ENCODE data around the gene ZNF280B. TPM values are rescaled to one million over a fixed set of nuclear protein-coding genes. Genes with fewer than 3 reads are reported as not detected.

The ZNF280B gene
- total RNA-seq, 1 experiment from 2014 or later: 4.6 TPM

DNA sequence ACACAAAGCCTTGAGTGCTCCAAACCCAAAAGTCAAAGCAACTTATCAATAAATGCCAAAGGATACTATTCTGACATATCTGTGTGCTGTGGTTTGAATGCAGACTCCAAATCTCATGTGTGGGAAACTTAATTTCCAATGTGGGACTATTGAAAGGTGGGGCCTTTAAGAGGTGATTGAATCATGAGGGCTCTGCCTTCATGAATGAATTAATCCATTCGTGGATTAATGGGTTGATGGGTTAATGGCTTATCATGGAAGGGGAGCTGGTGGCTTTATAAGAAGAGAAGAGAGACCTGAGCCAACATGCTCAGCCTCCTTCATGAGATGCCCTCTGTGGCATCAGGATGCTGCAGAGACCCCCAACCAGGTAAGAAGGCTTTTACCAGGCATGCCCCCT lies 28.4 kb upstream of the ZNF280B start:
- H3K9me3 Mint-ChIP-seq (ENCODE audit: low read depth, unreplicated experiment): no peaks in the 10 kb centered on the region
- DNase-seq: no peak
- H3K4me3 Mint-ChIP-seq (ENCODE audit: low read depth, unreplicated experiment): no peak overlapping the region
- H3K4me1 Mint-ChIP-seq (ENCODE audit: low read depth, unreplicated experiment): no peaks in the 10 kb centered on the region
- no TSS peak for BruUV-seq (replicated peaks)
- H3K27ac Mint-ChIP-seq (ENCODE audit: unreplicated experiment): no peak overlapping the region
- TF ChIP-seq, protein P1, sequence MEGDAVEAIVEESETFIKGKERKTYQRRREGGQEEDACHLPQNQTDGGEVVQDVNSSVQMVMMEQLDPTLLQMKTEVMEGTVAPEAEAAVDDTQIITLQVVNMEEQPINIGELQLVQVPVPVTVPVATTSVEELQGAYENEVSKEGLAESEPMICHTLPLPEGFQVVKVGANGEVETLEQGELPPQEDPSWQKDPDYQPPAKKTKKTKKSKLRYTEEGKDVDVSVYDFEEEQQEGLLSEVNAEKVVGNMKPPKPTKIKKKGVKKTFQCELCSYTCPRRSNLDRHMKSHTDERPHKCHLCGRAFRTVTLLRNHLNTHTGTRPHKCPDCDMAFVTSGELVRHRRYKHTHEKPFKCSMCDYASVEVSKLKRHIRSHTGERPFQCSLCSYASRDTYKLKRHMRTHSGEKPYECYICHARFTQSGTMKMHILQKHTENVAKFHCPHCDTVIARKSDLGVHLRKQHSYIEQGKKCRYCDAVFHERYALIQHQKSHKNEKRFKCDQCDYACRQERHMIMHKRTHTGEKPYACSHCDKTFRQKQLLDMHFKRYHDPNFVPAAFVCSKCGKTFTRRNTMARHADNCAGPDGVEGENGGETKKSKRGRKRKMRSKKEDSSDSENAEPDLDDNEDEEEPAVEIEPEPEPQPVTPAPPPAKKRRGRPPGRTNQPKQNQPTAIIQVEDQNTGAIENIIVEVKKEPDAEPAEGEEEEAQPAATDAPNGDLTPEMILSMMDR (IDR thresholded peaks at IDR 0.05; ENCODE audit: unreplicated experiment): no peak
- intact Hi-C loops (cut with micrococcal nuclease; ENCODE audit: unreplicated experiment): no loop called here
- CTCF ChIA-PET: no interaction called here
- H3K27me3 Mint-ChIP-seq (ENCODE audit: unreplicated experiment): peaks cover 47% of the 10 kb centered on the region
- H3K36me3 Mint-ChIP-seq (ENCODE audit: insufficient read depth, unreplicated experiment): no peaks in the 10 kb centered on the region

DNA sequence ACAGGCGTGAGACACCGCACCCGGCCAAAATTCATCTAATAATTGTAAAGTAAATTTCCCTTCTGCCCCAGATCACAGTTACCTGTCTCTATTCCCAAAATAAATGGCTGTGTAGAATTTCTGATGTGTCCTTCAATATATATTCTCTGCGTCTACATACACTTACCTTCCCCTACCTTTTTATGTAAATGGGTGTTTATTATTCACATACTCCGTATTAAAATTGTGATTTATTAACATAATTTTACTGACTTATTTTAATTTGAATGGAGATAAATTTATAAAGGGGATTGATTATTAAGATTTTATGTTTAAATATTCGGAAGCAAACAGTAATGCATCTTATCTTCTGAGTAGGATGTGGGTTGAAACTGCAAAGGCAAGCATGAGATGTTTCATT lies 28.0 kb upstream of the ZNF280B start:
- H3K4me3 Mint-ChIP-seq (ENCODE audit: low read depth, unreplicated experiment): no peak overlapping the region
- H3K4me1 Mint-ChIP-seq (ENCODE audit: low read depth, unreplicated experiment): no peaks in the 10 kb centered on the region
- no peaks in the 10 kb centered on the region for H3K36me3 Mint-ChIP-seq (ENCODE audit: insufficient read depth, unreplicated experiment)
- TF ChIP-seq, protein P1 (IDR thresholded peaks at IDR 0.05; ENCODE audit: unreplicated experiment): no peak
- H3K27me3 Mint-ChIP-seq (ENCODE audit: unreplicated experiment): peaks cover 43% of the 10 kb centered on the region
- intact Hi-C loops (cut with micrococcal nuclease; ENCODE audit: unreplicated experiment): no loop called here
- no peak for DNase-seq
- CTCF ChIA-PET: interaction anchor here (0.6 kb wide), 1 partner anchor 40 kb away, joined by 3 read pairs; no protein-coding TSS in a partner anchor
- no peaks in the 10 kb centered on the region for H3K9me3 Mint-ChIP-seq (ENCODE audit: low read depth, unreplicated experiment)
- no TSS peak for BruUV-seq (replicated peaks)
- H3K27ac Mint-ChIP-seq (ENCODE audit: unreplicated experiment): no peak overlapping the region

DNA sequence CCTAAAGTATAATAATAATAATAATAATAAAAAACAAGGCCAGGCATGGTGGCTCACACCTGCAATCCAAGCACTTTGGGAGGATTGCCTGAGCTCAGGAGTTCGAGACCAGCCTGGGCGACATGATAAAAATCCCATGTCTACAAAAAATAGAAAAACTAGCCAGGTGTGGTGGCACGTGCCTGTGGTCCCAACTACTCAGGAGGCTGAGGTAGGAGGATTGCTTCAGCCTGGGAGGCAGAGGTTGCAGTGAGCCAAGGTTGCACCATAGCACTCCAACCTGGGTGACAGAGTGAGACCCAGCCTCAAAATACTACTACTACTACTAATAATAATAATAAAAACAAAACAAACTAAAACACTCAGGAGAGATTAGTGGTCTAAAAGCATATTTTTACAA lies 27.1 kb upstream of the ZNF280B start:
- CTCF ChIA-PET: interaction anchor here (0.6 kb wide), 1 partner anchor 41 kb away, joined by 3 read pairs; no protein-coding TSS in a partner anchor
- Mint-ChIP-seq H3K9me3 (ENCODE audit: low read depth, unreplicated experiment) (no peaks in the 10 kb centered on the region), H3K36me3 (ENCODE audit: insufficient read depth, unreplicated experiment) (no peaks in the 10 kb centered on the region)

DNA sequence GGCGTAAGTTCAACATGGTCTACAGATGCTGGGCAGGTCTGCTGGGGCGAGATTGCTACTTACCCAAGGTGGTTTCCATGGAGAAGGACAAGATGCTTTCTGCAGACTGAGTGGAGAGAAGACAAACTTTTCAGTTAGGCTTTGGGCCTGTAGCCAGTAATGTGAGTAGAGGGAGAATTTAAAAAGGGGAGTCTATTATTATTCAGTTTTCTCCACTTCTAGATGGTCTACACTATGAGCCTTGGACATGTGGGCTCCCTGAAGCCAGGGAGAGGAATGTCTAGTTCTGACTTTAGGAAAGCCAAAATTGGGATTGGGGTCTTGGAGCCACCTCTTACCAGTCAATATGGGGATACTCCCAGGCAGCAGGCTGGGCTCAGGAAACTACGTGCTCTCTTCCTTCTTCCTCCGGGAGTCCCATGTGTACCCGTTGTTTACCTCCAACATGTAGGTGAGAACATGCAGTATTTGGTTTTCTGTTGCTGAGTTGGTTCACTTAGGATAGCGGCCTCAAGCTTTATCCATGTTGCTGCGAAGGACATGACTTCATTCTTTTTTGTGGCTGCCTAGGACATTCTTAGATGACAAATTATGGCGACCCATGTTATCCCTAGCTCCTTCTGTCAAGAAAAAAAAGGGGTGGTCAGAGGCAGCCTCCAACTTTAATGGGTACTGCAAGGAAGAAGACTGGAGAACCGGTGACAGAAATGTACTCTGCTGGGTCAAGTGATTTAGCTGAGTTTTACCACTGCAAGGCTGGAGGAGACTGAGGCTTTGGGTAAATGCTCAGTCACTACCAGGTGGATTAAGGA lies 26.3 kb upstream of the ZNF280B start:
- Mint-ChIP-seq H3K27ac (ENCODE audit: unreplicated experiment) (no peak overlapping the region), H3K27me3 (ENCODE audit: unreplicated experiment) (peaks cover 35% of the 10 kb centered on the region), H3K9me3 (ENCODE audit: low read depth, unreplicated experiment) (no peaks in the 10 kb centered on the region), H3K4me3 (ENCODE audit: low read depth, unreplicated experiment) (no peak overlapping the region), H3K36me3 (ENCODE audit: insufficient read depth, unreplicated experiment) (no peaks in the 10 kb centered on the region), H3K4me1 (ENCODE audit: low read depth, unreplicated experiment) (no peaks in the 10 kb centered on the region)
- intact Hi-C loops (cut with micrococcal nuclease; ENCODE audit: unreplicated experiment): no loop called here
- DNase-seq: no peak
- BruUV-seq (replicated peaks): no TSS peak
- CTCF ChIA-PET: no interaction called here
- TF ChIP-seq, protein P1 (IDR thresholded peaks at IDR 0.05; ENCODE audit: unreplicated experiment): no peak

More for the DNA sequence above, 27.1 kb upstream of the ZNF280B start:
- Mint-ChIP-seq H3K4me3 (ENCODE audit: low read depth, unreplicated experiment) (no peak overlapping the region), H3K27me3 (ENCODE audit: unreplicated experiment) (peaks cover 35% of the 10 kb centered on the region), H3K27ac (ENCODE audit: unreplicated experiment) (no peak overlapping the region), H3K4me1 (ENCODE audit: low read depth, unreplicated experiment) (no peaks in the 10 kb centered on the region)
- TF ChIP-seq, protein P1 (IDR thresholded peaks at IDR 0.05; ENCODE audit: unreplicated experiment): no peak
- no peak for DNase-seq
- no TSS peak for BruUV-seq (replicated peaks)
- intact Hi-C loops (cut with micrococcal nuclease; ENCODE audit: unreplicated experiment): no loop called here

All from Calu3 (cell line).